Cardiac fibroblast (primary cell): ENCODE measurements around the gene AFTPH.
A peak's percentile ranks its signal among the peaks of the same experiment; 100 is the strongest.

Source experiments
- DNase-seq, 2 donors: peaks; one replicate each; pipeline versions ENCODE4 v3.0.0 to v3.0.0-alpha.2; 2010; ENCODE audit warnings: low read depth in 2 of 2
- H3K4me3 ChIP-seq, 2 donors: replicated peaks in 1 of 2; 1 replicate in 1 of 2; 2 replicates in 1 of 2; pipeline ENCODE4 v1.5.1; 2011; ENCODE audit warnings: low read depth in 2 of 2, low read length in 2 of 2, mild to moderate bottlenecking in 2 of 2, moderate library complexity in 1 of 2
- TF ChIP-seq, protein P1 (sequence below): IDR thresholded peaks from one replicate; pipeline ENCODE4 v1.5.1; 2011; ENCODE audit warnings: low read depth, mild to moderate bottlenecking, low read length, inconsistent platforms

Gene AFTPH

DNA sequence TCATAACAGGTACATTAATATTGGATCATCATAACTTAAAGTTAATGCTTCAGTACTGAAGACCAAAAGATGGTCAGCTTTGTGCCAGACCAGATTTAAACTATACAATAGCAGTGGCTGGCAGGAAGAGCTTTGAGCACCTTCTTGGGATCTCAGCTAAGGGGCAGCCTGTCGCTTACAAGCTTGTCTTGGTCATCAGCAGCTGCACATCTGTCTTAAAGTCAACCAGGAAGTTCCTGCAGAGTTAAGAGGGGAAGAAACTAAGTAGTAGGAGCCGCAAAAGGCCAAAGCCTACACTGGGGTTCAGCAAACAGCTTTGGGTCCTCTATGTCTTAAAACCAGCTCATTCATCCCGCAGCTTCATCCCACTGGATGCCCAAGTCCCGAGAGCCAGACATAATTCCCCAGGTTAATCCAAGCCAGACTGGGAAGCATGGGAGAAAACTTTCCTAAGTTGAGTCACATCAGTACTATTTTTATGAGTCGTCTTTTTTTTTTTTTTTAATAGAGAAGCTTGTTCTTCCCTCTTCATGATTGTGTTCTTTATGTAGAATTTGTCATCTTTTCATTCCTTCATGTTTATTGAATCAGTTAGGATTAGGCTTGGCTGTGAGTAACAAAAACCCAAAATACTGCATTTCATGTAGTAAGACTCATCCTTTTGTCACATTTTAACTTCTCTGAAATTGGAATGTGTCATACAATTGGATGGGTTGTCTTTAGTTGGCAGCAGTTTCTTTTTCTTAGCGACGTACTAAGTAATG lies 70.3 kb downstream of the AFTPH start:
- TF ChIP-seq, protein P1, sequence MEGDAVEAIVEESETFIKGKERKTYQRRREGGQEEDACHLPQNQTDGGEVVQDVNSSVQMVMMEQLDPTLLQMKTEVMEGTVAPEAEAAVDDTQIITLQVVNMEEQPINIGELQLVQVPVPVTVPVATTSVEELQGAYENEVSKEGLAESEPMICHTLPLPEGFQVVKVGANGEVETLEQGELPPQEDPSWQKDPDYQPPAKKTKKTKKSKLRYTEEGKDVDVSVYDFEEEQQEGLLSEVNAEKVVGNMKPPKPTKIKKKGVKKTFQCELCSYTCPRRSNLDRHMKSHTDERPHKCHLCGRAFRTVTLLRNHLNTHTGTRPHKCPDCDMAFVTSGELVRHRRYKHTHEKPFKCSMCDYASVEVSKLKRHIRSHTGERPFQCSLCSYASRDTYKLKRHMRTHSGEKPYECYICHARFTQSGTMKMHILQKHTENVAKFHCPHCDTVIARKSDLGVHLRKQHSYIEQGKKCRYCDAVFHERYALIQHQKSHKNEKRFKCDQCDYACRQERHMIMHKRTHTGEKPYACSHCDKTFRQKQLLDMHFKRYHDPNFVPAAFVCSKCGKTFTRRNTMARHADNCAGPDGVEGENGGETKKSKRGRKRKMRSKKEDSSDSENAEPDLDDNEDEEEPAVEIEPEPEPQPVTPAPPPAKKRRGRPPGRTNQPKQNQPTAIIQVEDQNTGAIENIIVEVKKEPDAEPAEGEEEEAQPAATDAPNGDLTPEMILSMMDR = no peak
- peak in 1 of 2 donors; percentile 68 for DNase-seq
- H3K4me3 ChIP-seq = no peak overlapping the region

DNA sequence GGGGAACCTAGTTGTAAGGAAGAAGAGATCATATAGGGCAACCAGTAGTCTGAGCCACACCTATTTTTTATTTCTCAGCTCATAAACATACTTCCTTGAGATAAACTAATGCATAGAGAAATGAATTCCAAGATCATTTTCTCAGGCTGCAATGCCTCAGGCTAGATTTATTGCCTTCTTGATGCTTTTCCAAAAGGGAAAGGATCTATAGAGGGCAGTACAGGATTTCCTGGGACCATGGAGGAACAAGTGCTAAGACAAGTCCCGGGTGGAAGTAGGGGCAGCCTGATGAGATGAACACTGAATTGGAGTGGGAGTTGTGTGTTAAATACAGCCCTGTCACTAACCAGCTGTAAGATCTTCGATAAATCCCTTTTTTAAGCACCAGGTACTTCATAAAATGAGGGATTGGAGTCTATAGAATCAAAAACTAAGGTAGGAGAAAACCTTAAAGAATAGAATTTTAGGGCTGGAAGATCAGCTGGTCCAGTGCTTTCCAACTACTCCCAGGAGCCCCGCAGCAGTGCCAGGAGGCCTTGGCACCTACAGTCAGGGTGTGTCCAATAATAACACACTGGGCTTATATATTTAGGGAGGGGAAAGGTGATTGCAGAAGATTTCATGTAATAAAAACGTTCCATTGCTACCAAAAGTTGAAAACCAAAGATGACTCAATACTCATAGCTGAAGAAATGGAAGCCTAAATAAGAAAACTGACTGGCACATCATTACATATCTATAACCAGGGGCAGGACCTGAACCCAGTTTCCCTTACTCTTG lies 71.5 kb downstream of the AFTPH start:
- TF ChIP-seq, protein P1 = peak; percentile 35
- DNase-seq = peak; percentile 49 to 57
- H3K4me3 ChIP-seq = no peak overlapping the region

DNA sequence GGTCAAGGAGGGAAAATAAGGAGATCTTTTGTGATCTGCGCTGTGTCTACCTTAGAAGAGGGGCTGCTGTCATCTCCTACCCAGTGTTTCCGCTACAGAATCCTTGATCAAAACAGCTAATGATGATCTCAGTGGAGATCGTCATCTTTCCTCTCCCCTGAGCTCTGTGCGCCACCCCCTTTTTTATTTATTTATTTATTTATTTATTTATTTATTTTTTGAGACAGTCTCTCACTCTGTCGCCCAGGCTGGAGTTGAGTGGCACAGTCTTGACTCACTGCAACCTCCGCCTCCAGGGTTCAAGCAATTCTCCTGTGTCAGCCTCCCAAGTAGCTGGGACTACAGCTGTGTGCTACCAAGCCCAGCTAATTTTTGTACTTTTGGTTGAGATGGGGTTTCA lies 74.1 kb downstream of the AFTPH start:
- H3K4me3 ChIP-seq = no peak overlapping the region
- DNase-seq = no peak
- TF ChIP-seq, protein P1 = no peak

DNA sequence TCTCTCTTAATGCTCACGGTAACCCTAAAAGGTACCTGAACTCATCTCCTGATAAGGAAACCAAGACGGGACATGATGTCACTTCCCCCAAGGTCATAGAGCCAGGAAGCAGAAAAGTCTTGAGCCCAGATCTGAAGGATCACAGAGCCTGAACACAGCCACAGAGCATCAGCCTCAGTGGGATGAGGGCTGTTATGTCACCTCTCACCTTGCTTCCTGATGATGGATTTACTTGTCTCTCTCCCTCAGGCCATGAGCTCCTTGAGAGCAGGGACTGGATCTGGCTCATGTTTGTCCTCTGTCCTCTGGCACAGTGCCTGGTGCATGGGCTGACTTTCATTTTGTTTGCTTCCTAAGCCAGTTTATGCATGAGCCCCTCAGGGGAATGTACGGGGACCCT lies 75.3 kb downstream of the AFTPH start:
- no peak overlapping the region for H3K4me3 ChIP-seq
- TF ChIP-seq, protein P1 = no peak
- peak in 1 of 2 donors; percentile 20 for DNase-seq

DNA sequence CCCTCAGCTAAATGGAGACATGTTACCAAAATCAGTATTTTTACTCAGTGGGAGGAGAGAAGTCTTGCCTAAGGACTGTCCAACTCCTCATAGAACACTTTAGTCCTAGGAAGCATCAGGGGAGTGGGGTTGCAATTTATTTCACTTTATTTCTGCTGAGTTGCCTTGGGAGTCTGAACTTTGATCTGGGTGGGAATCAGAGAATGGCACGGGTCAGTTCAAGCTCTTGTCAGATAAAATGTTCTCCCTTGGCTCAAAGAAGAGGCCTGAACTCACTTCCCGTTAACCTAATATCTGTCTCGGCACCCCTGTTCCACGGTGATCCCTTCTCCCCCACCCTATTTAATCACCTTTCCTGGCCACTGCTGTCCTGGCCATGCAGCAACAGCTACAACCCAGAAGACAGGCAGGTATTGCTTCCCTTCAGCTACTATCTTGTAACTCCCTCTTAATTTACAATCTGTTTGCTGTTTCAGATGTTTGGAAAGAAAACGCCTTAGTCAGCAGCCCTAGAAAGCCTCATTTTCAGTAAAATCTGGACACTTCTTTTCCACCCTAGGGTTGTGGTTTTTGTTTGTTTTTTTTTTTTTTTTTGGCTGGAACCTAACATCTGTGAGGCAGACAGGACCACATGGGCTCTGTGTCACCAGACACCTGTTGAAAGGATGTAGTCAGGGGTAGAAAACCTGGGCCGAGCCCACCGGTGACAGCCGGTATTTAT lies 77.1 kb downstream of the AFTPH start:
- TF ChIP-seq, protein P1 = no peak
- no peak for DNase-seq
- H3K4me3 ChIP-seq = no peak overlapping the region

DNA sequence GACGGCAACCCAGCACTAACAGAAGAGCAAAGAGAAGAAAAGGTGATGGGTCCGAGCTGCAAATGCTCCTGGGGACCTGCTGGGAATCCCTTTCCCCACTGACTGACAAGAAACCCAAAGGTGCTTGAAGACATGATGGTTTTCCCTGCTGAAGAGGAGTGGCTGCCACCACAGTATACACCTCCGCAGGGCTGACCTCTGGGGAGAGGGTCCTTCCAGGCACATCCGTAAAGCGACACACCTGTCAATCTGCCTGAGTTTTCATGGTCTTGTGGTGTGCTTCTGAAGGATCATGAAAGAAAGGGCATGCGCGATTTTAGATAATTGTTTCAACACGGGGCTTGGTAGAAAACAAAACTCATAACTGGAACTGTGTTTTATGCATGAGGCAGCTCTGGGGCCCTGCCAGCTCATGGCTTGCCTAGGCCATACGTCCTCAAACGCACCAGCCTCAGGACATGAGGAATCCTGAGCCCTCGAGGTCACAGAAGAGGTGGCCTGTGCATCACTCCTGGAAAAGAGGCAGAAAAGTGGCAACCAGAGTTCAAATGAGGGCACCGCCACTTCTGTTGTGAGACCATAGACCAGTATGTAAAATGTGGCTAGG lies 77.8 kb downstream of the AFTPH start:
- no peak overlapping the region for H3K4me3 ChIP-seq
- no peak for DNase-seq
- TF ChIP-seq, protein P1 = no peak
